WERI-Rb-1 (cell line): ENCODE measurements around the gene RORB.

Experiments used
- DNase-seq: peaks from one replicate; pipeline ENCODE4 v3.0.0-alpha.2; 2020
- H3K27ac ChIP-seq: fragments of 250-450 bp; sonication (Bioruptor Pico); 2 replicates; pipeline ENCODE4 v1.5.1; 2020; ENCODE audit warnings: mild to moderate bottlenecking, moderate library complexity
- H3K27me3 ChIP-seq: fragments of 250-450 bp; sonication (Bioruptor Pico); 2 replicates; pipeline ENCODE4 v1.5.1; 2021; ENCODE audit warnings: mild to moderate bottlenecking, low read depth, moderate library complexity; ENCODE audit not compliant: insufficient read depth, severe bottlenecking
- H3K36me3 ChIP-seq: fragments of 250-450 bp; sonication (Bioruptor Pico); 2 replicates; pipeline ENCODE4 v1.5.1; 2020; ENCODE audit warnings: mild to moderate bottlenecking, moderate library complexity
- H3K4me3 ChIP-seq: 2 replicates; pipeline ENCODE4 v1.5.1; 2011; ENCODE audit warnings: low read depth, mild to moderate bottlenecking, control low read depth, low read length
- H3K9me3 ChIP-seq: fragments of 250-450 bp; sonication (Bioruptor Pico); 2 replicates; pipeline ENCODE4 v1.5.1; 2021; ENCODE audit warnings: mild to moderate bottlenecking, moderate library complexity; ENCODE audit not compliant: severe bottlenecking
- CTCF ChIP-seq: IDR thresholded peaks from 2 replicates; pipeline ENCODE4 v1.5.1; 2011; ENCODE audit warnings: low read depth, mild to moderate bottlenecking, control low read depth, inconsistent platforms, low read length

RORB gene

DNA sequence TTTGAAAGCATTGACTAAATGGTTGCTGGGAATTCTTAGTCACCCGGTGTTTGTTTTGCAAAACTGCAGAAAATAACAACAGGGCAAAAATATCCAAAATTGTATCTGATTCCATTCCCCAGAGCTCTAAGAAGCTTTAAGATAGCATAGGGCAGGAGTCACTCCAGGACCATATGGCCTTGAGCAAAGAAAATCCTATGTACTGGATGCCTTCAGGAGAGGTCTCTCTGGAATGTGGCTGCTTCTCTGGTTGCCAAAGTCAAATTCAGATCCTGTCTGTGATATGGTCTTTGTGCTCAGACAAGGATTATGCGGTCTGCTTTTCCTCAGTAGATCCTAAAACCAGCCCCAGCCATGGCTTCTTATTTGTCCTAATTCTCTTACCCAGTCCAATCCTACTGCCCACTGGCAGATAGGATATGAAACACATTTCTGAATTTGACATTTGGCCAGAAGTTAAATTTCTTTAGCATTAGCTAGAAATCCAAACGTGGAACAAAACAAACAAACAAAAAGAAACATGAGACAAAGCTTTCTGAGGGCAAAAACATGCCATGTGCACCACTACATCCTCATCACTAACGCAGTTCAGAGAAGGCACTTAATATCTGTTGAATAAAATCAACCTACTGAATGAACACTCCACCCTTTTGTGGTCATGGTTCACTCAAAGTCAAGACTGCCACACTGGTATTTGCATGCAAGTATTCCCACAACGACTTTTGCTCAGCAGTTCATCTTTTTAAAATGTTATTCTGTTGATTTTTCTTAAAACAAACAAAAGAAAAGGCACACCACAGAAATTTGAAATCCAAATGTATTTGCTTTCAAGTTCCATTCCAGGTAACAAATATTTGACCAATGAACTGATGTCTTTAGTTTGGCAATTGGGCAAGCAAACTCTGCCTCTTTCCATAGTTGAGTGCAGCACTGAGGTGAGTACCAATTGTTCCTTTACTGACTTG, 224.8 kb downstream of the RORB start:
- H3K4me3 ChIP-seq = no peak overlapping the region
- DNase-seq = no peak
- H3K36me3 ChIP-seq = no peaks in the 10 kb centered on the region
- H3K9me3 ChIP-seq = no peaks in the 10 kb centered on the region
- no peaks in the 10 kb centered on the region for H3K27me3 ChIP-seq
- H3K27ac ChIP-seq = no peak overlapping the region
- TF ChIP-seq CTCF = no peak

DNA sequence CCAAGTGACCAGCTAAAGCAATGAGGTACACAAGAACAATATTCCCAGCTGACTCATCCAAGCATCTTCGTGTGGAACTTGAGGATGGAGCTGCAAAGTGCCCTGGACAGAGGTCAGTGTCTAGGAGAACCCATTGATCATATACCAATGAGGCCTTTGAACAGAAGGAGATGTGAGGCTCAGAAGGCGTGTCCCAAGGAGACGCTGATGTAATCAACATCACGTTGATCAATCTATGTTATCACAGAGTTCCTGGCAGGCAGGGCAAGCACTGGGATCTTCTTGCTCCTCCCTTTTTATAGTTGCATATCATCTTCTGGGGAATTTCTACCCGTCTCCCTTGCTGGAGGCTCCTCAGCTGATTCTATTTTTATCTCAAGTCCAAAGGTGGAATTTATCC, 227.2 kb downstream of the RORB start:
- DNase-seq = no peak
- no peaks in the 10 kb centered on the region for H3K27me3 ChIP-seq
- no peaks in the 10 kb centered on the region for H3K36me3 ChIP-seq
- no peaks in the 10 kb centered on the region for H3K9me3 ChIP-seq
- no peak overlapping the region for H3K27ac ChIP-seq
- H3K4me3 ChIP-seq = no peak overlapping the region
- TF ChIP-seq CTCF = no peak

DNA sequence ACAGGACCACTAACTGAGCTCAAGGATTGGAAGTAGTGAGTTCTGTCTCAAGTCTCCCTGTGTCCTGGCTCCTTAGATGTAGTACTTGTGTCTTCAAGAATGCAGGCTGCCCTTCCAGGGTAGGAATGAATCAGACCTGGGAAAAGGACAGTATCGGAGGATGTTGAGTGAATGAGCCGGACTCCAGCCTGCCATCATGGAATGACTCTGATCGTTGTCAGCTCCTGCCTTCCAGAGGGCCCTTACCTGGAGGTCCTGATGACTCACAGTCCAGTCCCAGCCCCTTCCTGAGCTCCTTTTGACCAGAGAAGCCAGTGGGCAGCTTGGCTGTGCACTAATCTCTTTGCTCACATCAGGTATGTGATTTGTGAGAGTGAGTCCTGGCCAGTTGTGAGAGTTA, 229.4 kb downstream of the RORB start:
- H3K36me3 ChIP-seq = no peaks in the 10 kb centered on the region
- no peak overlapping the region for H3K4me3 ChIP-seq
- TF ChIP-seq CTCF = no peak
- DNase-seq = no peak
- H3K9me3 ChIP-seq = no peaks in the 10 kb centered on the region
- no peak overlapping the region for H3K27ac ChIP-seq
- H3K27me3 ChIP-seq = no peaks in the 10 kb centered on the region

GRCh38 chr9:74728176-74728575, 231.0 kb downstream of the RORB start:
- Histone ChIP-seq H3K4me3 (no peak overlapping the region), H3K27ac (no peak overlapping the region), H3K9me3 (no peaks in the 10 kb centered on the region), H3K36me3 (no peaks in the 10 kb centered on the region), H3K27me3 (no peaks in the 10 kb centered on the region)
- no peak for TF ChIP-seq CTCF
- DNase-seq = no peak

DNA sequence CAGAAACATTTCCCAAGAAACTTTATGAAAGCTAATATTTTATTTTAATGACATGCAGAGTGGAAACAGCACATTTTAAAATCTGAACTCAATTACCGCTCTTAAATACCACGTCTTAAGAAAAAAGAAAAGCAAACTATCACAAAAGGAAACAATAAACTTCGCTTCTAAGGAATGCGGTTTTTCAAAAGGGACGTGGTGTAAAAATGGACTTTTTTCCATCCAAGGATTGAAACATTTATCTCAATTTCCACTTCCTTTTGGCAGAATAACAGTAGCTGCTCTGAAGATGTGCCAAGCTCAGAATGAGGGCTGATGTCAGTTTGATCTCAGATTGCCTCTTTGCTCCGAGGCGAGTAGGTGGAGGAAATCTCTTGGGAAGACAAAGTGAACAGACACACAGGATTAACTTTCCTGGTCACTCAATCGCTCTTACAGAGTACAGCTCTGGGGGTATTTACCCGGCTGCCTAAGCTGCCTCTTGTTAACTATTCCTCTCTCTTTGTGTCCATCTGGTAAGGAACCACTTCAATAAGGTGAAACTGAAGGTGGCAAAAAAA, 232.1 kb downstream of the RORB start:
- H3K9me3 ChIP-seq = no peaks in the 10 kb centered on the region
- no peak for TF ChIP-seq CTCF
- H3K36me3 ChIP-seq = no peaks in the 10 kb centered on the region
- peak; percentile 68 for DNase-seq
- peak overlapping the region; percentile 69 for H3K27ac ChIP-seq
- H3K27me3 ChIP-seq = no peaks in the 10 kb centered on the region
- H3K4me3 ChIP-seq = no peak overlapping the region
